Testis (tissue), 2 donors: ENCODE results near the gene TSHZ3.

ENCODE experiments used
- CTCF ChIP-seq, 3 experiments: fragments of 450-650 bp in 2 of 3; fragments of 200-600 bp in 1 of 3; sonication (generic) in 1 of 3; IDR thresholded peaks; one replicate each; pipeline ENCODE4 v1.5.1; 2016 to 2019; ENCODE audit warnings: antibody characterized with exemption in 3 of 3, mild to moderate bottlenecking in 2 of 3, moderate library complexity in 1 of 3
- POLR2A ChIP-seq: fragments of 450-650 bp; IDR thresholded peaks from one replicate; pipeline ENCODE4 v1.6.1; 2017; ENCODE audit warnings: antibody characterized with exemption, mild to moderate bottlenecking, moderate library complexity

GRCh38 chr19:31272583-31273106, 76.6 kb downstream of the TSHZ3 start:
- TF ChIP-seq POLR2A = no peak
- no peak for TF ChIP-seq CTCF (IDR thresholded peaks at IDR 0.05)
